Mesothelial cell of epicardium (in vitro differentiated cells): ENCODE data around the gene ITGB6. TPM values are rescaled to one million over a fixed set of nuclear protein-coding genes. Genes with fewer than 3 reads are reported as not detected.

ENCODE experiments used
- DNase-seq, 2 experiments: peaks; one replicate each; pipeline ENCODE4 v3.0.0; 2021; ENCODE audit warnings: low spot score in 2 of 2; ENCODE audit not compliant: unreplicated experiment in 2 of 2
- H3K27ac Mint-ChIP-seq: 2 replicates; pipeline ENCODE4 v1.8.0; 2021; ENCODE audit warnings: mixed read lengths
- H3K27me3 Mint-ChIP-seq: 2 replicates; pipeline ENCODE4 v1.8.0; 2021; ENCODE audit warnings: low read depth, mixed read lengths
- H3K36me3 Mint-ChIP-seq: 2 replicates; pipeline ENCODE4 v1.8.0; 2021; ENCODE audit warnings: mixed read lengths
- H3K4me1 Mint-ChIP-seq: 2 replicates; pipeline ENCODE4 v1.8.0; 2021; ENCODE audit warnings: mixed read lengths
- H3K4me3 Mint-ChIP-seq: 2 replicates; pipeline ENCODE4 v1.8.0; 2021; ENCODE audit warnings: mild to moderate bottlenecking, moderate library complexity, mixed read lengths
- H3K9me3 Mint-ChIP-seq: 2 replicates; pipeline ENCODE4 v1.8.0; 2021; ENCODE audit warnings: mixed read lengths
- CTCF ChIP-seq: fragments of 200-600 bp; sonication (generic); IDR thresholded peaks from one replicate; pipeline ENCODE4 v1.5.0; 2021; ENCODE audit warnings: antibody characterized with exemption; ENCODE audit not compliant: unreplicated experiment
- total RNA-seq: library from RNA; stranded (reverse); gene quantifications from 3 replicates; pipeline ENCODE4 v1.2.1, GENCODE V29; 2021

ITGB6 gene
- total RNA-seq, 1 donor from 2014 or later, result 14.3 TPM

GRCh38 chr2:160091381-160091780, 108.7 kb downstream of the ITGB6 start:
- no peak overlapping the region for H3K4me3 Mint-ChIP-seq
- DNase-seq, result no peak
- peaks cover 74% of the 10 kb centered on the region for H3K9me3 Mint-ChIP-seq
- H3K4me1 Mint-ChIP-seq, result no peaks in the 10 kb centered on the region
- H3K27ac Mint-ChIP-seq, result no peak overlapping the region
- TF ChIP-seq CTCF, result no peak
- no peaks in the 10 kb centered on the region for H3K27me3 Mint-ChIP-seq
- peaks cover 44% of the 10 kb centered on the region for H3K36me3 Mint-ChIP-seq

GRCh38 chr2:160087854-160088745, 112.0 kb downstream of the ITGB6 start:
- no peak for DNase-seq
- Mint-ChIP-seq H3K27ac (no peak overlapping the region), H3K27me3 (no peaks in the 10 kb centered on the region), H3K9me3 (peaks cover 73% of the 10 kb centered on the region), H3K36me3 (peaks cover 30% of the 10 kb centered on the region), H3K4me3 (no peak overlapping the region), H3K4me1 (no peaks in the 10 kb centered on the region)
- TF ChIP-seq CTCF, result no peak

- Mint-ChIP-seq H3K4me3 (no peak overlapping the region), H3K4me1 (no peaks in the 10 kb centered on the region), H3K27ac (no peak overlapping the region), H3K36me3 (peaks cover 30% of the 10 kb centered on the region), H3K27me3 (no peaks in the 10 kb centered on the region), H3K9me3 (peaks cover 67% of the 10 kb centered on the region)
- no peak for DNase-seq
- no peak for TF ChIP-seq CTCF
Measured at GRCh38 chr2:160085662-160086061, 114.4 kb downstream of the ITGB6 start.

- Mint-ChIP-seq H3K27me3 (no peaks in the 10 kb centered on the region), H3K36me3 (peaks cover 4% of the 10 kb centered on the region), H3K9me3 (peaks cover 26% of the 10 kb centered on the region), H3K27ac (no peak overlapping the region), H3K4me3 (no peak overlapping the region), H3K4me1 (peaks cover 13% of the 10 kb centered on the region)
- no peak for DNase-seq
- TF ChIP-seq CTCF, result no peak
Measured at GRCh38 chr2:160077912-160078810, 121.9 kb downstream of the ITGB6 start.

GRCh38 chr2:160076914-160077313, 123.2 kb downstream of the ITGB6 start:
- DNase-seq, result no peak
- Mint-ChIP-seq H3K36me3 (peaks cover 4% of the 10 kb centered on the region), H3K27me3 (no peaks in the 10 kb centered on the region), H3K27ac (no peak overlapping the region), H3K9me3 (peaks cover 21% of the 10 kb centered on the region), H3K4me1 (peaks cover 13% of the 10 kb centered on the region), H3K4me3 (no peak overlapping the region)
- TF ChIP-seq CTCF, result no peak
